Activated T-helper 17 cell treated with anti-CD3 and anti-CD28 coated beads, Interleukin-2, amount 50 U/mL, for 72 hours (primary cell): Measurements from ENCODE around the gene UBXN11. TPM values are rescaled to one million over a fixed set of nuclear protein-coding genes. Genes with fewer than 3 reads are reported as not detected.
"Not testable (repeated sequence)": the region's sequence is repeated elsewhere in the genome, so short reads cannot be mapped to it uniquely, and the experiment has no call there.

Experiments used
- ATAC-seq: fragments of 150-1000 bp; cut with Tn5 transposase; replicated peaks from 2 replicates; pipeline ENCODE4 v1.10.0; 2021; ENCODE audit warnings: mild to moderate bottlenecking, moderate library complexity
- H3K27ac Mint-ChIP-seq: one replicate; pipeline ENCODE4 v1.8.0; 2022; ENCODE audit warnings: mixed read lengths
- H3K27me3 Mint-ChIP-seq: one replicate; pipeline ENCODE4 v1.8.0; 2022; ENCODE audit warnings: mixed read lengths
- H3K36me3 Mint-ChIP-seq: one replicate; pipeline ENCODE4 v1.8.0; 2022; ENCODE audit warnings: low read depth, mild to moderate bottlenecking, mixed read lengths
- H3K4me1 Mint-ChIP-seq: one replicate; pipeline ENCODE4 v1.8.0; 2022; ENCODE audit warnings: mixed read lengths
- H3K4me3 Mint-ChIP-seq: one replicate; pipeline ENCODE4 v1.8.0; 2022; ENCODE audit warnings: mild to moderate bottlenecking, mixed read lengths
- H3K9me3 Mint-ChIP-seq: one replicate; pipeline ENCODE4 v1.8.0; 2022; ENCODE audit warnings: mixed read lengths
- total RNA-seq, 2 donors: library from RNA; stranded (reverse); gene quantifications; one replicate each; pipeline ENCODE4 v1.2.3, GENCODE V29; 2022

UBXN11 gene
- total RNA-seq, 2 donors from 2014 or later: 17.9 to 23.2 TPM

- Mint-ChIP-seq H3K4me1 (peaks cover 17% of the 10 kb centered on the region), H3K36me3 (peaks cover 4% of the 10 kb centered on the region), H3K4me3 (no peak overlapping the region), H3K27ac (no peak overlapping the region), H3K9me3 (no peaks in the 10 kb centered on the region), H3K27me3 (no peaks in the 10 kb centered on the region)
- ATAC-seq: no peak
These were observed 3.6 kb downstream of the UBXN11 start for GRCh38 chr1:26302733-26303405.

GRCh38 chr1:26300578-26301275 lies 5.7 kb downstream of the UBXN11 start:
- H3K4me3 Mint-ChIP-seq: no peak overlapping the region
- H3K27ac Mint-ChIP-seq: peak overlapping the region; percentile 58
- H3K27me3 Mint-ChIP-seq: no peaks in the 10 kb centered on the region
- H3K4me1 Mint-ChIP-seq: peaks cover 4% of the 10 kb centered on the region
- H3K36me3 Mint-ChIP-seq: no peaks in the 10 kb centered on the region
- H3K9me3 Mint-ChIP-seq: no peaks in the 10 kb centered on the region
- ATAC-seq: no peak

GRCh38 chr1:26297791-26298124 lies 8.7 kb downstream of the UBXN11 start:
- no peak overlapping the region for H3K4me3 Mint-ChIP-seq
- no peak overlapping the region for H3K27ac Mint-ChIP-seq
- H3K4me1 Mint-ChIP-seq: peaks cover 4% of the 10 kb centered on the region
- H3K27me3 Mint-ChIP-seq: no peaks in the 10 kb centered on the region
- no peak for ATAC-seq
- H3K36me3 Mint-ChIP-seq: no peaks in the 10 kb centered on the region
- H3K9me3 Mint-ChIP-seq: no peaks in the 10 kb centered on the region

- Mint-ChIP-seq H3K36me3 (no peaks in the 10 kb centered on the region), H3K27ac (no peak overlapping the region), H3K4me1 (peaks cover 4% of the 10 kb centered on the region), H3K27me3 (no peaks in the 10 kb centered on the region), H3K4me3 (no peak overlapping the region), H3K9me3 (no peaks in the 10 kb centered on the region)
- no peak for ATAC-seq
These were observed 9.2 kb downstream of the UBXN11 start for GRCh38 chr1:26297057-26297790.

GRCh38 chr1:26296340-26297056 lies 9.9 kb downstream of the UBXN11 start:
- H3K4me3 Mint-ChIP-seq: no peak overlapping the region
- H3K27ac Mint-ChIP-seq: peak overlapping the region; percentile 1
- H3K9me3 Mint-ChIP-seq: no peaks in the 10 kb centered on the region
- H3K4me1 Mint-ChIP-seq: peaks cover 9% of the 10 kb centered on the region
- H3K27me3 Mint-ChIP-seq: no peaks in the 10 kb centered on the region
- no peak for ATAC-seq
- no peaks in the 10 kb centered on the region for H3K36me3 Mint-ChIP-seq

GRCh38 chr1:26295194-26296138 lies 11.0 kb downstream of the UBXN11 start:
- H3K36me3 Mint-ChIP-seq: no peaks in the 10 kb centered on the region
- no peaks in the 10 kb centered on the region for H3K27me3 Mint-ChIP-seq
- H3K4me3 Mint-ChIP-seq: no peak overlapping the region
- H3K9me3 Mint-ChIP-seq: no peaks in the 10 kb centered on the region
- no peak for ATAC-seq
- H3K4me1 Mint-ChIP-seq: peaks cover 9% of the 10 kb centered on the region
- peak overlapping the region; percentile 1 for H3K27ac Mint-ChIP-seq

- ATAC-seq: no peak
- H3K27ac Mint-ChIP-seq: no peak overlapping the region
- H3K36me3 Mint-ChIP-seq: no peaks in the 10 kb centered on the region
- no peaks in the 10 kb centered on the region for H3K27me3 Mint-ChIP-seq
- no peak overlapping the region for H3K4me3 Mint-ChIP-seq
- H3K4me1 Mint-ChIP-seq: peaks cover 23% of the 10 kb centered on the region
- H3K9me3 Mint-ChIP-seq: no peaks in the 10 kb centered on the region
These were observed 12.4 kb downstream of the UBXN11 start for GRCh38 chr1:26293911-26294463.

GRCh38 chr1:26292735-26293134 lies 13.7 kb downstream of the UBXN11 start:
- peaks cover 35% of the 10 kb centered on the region for H3K4me1 Mint-ChIP-seq
- not testable (repeated sequence) for ATAC-seq, H3K36me3 Mint-ChIP-seq, H3K4me3 Mint-ChIP-seq, H3K9me3 Mint-ChIP-seq, H3K27me3 Mint-ChIP-seq
- peak overlapping the region; percentile 13 for H3K27ac Mint-ChIP-seq

GRCh38 chr1:26291939-26292338 lies 14.5 kb downstream of the UBXN11 start:
- H3K9me3 Mint-ChIP-seq: no peaks in the 10 kb centered on the region
- no peak for ATAC-seq
- H3K36me3 Mint-ChIP-seq: peaks cover 4% of the 10 kb centered on the region
- peak overlapping the region; percentile 98 for H3K27ac Mint-ChIP-seq
- peaks cover 42% of the 10 kb centered on the region for H3K4me1 Mint-ChIP-seq
- no peaks in the 10 kb centered on the region for H3K27me3 Mint-ChIP-seq
- H3K4me3 Mint-ChIP-seq: no peak overlapping the region

GRCh38 chr1:26291433-26291832 lies 15.0 kb downstream of the UBXN11 start:
- peaks cover 43% of the 10 kb centered on the region for H3K4me1 Mint-ChIP-seq
- no peak overlapping the region for H3K4me3 Mint-ChIP-seq
- peak overlapping the region; percentile 98 for H3K27ac Mint-ChIP-seq
- ATAC-seq: no peak
- H3K27me3 Mint-ChIP-seq: no peaks in the 10 kb centered on the region
- H3K36me3 Mint-ChIP-seq: peaks cover 4% of the 10 kb centered on the region
- no peaks in the 10 kb centered on the region for H3K9me3 Mint-ChIP-seq

- Mint-ChIP-seq H3K9me3 (no peaks in the 10 kb centered on the region), H3K4me3 (peak overlapping the region; percentile 88), H3K4me1 (peaks cover 43% of the 10 kb centered on the region), H3K27me3 (no peaks in the 10 kb centered on the region), H3K36me3 (peaks cover 4% of the 10 kb centered on the region), H3K27ac (peak overlapping the region; percentile 98)
- ATAC-seq: no peak
These were observed 15.6 kb downstream of the UBXN11 start for GRCh38 chr1:26290882-26291261.

GRCh38 chr1:26290122-26290881 lies 16.1 kb downstream of the UBXN11 start:
- no peak for ATAC-seq
- Mint-ChIP-seq H3K27ac (peak overlapping the region; percentile 98), H3K4me3 (peak overlapping the region; percentile 88)

More at GRCh38 chr1:26290122-26290881, 16.1 kb downstream of the UBXN11 start:
- Mint-ChIP-seq H3K27me3 (no peaks in the 10 kb centered on the region), H3K4me1 (peaks cover 40% of the 10 kb centered on the region), H3K36me3 (peaks cover 4% of the 10 kb centered on the region), H3K9me3 (no peaks in the 10 kb centered on the region)
